Memory B cell (primary cell): ENCODE measurements around the gene CTXN3.

Source experiments
- ATAC-seq: fragments of 150-1000 bp; cut with Tn5 transposase; 2 replicates; pipeline ENCODE4 v1.10.0; 2021; ENCODE audit warnings: low read depth, mild to moderate bottlenecking, moderate library complexity
- DNase-seq, 2 donors: peaks; one replicate each; pipeline ENCODE4 v3.0.0; 2022; ENCODE audit warnings: low spot score in 2 of 2
- H3K27ac Mint-ChIP-seq: one replicate; pipeline ENCODE4 v1.8.0; 2022; ENCODE audit warnings: mild to moderate bottlenecking, moderate library complexity, mixed read lengths
- H3K27me3 Mint-ChIP-seq: one replicate; pipeline ENCODE4 v1.8.0; 2022; ENCODE audit warnings: mixed read lengths
- H3K36me3 Mint-ChIP-seq: one replicate; pipeline ENCODE4 v1.8.0; 2022; ENCODE audit warnings: mild to moderate bottlenecking, mixed read lengths
- H3K4me1 Mint-ChIP-seq: one replicate; pipeline ENCODE4 v1.8.0; 2022; ENCODE audit warnings: mixed read lengths
- H3K4me3 Mint-ChIP-seq: one replicate; pipeline ENCODE4 v1.8.0; 2022; ENCODE audit warnings: mild to moderate bottlenecking, moderate library complexity, mixed read lengths
- H3K9me3 Mint-ChIP-seq: one replicate; pipeline ENCODE4 v1.8.0; 2022; ENCODE audit warnings: mixed read lengths

CTXN3 gene

GRCh38 chr5:127697894-127698600, 49.2 kb downstream of the CTXN3 start:
- no peak for DNase-seq
- Mint-ChIP-seq H3K36me3 (no peaks in the 10 kb centered on the region), H3K4me3 (no peak overlapping the region), H3K4me1 (no peaks in the 10 kb centered on the region), H3K9me3 (no peaks in the 10 kb centered on the region), H3K27ac (no peak overlapping the region), H3K27me3 (peaks cover 2% of the 10 kb centered on the region)
- ATAC-seq, result no peak

DNA sequence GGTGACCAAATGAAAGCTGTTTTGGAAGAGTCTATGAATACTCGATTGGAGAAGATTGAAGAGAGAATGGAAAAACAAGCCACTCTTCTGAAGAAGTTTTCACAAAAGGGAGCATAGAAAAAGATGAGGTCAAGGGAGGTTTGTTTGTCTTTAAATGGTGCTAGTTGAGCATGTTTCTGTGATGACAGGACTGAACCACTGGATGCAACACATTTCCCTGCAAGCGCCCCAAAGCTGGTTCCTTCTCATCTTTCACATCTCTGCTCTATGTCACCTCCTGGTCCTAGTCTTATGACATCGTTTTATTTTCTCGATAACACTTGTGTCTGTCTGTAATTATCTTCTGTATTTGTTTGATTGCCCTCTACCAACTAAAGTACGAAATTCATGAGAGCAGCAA, 50.5 kb downstream of the CTXN3 start:
- Mint-ChIP-seq H3K4me1 (no peaks in the 10 kb centered on the region), H3K27ac (no peak overlapping the region), H3K27me3 (peaks cover 2% of the 10 kb centered on the region), H3K9me3 (no peaks in the 10 kb centered on the region), H3K4me3 (no peak overlapping the region), H3K36me3 (no peaks in the 10 kb centered on the region)
- no peak for ATAC-seq
- no peak for DNase-seq

DNA sequence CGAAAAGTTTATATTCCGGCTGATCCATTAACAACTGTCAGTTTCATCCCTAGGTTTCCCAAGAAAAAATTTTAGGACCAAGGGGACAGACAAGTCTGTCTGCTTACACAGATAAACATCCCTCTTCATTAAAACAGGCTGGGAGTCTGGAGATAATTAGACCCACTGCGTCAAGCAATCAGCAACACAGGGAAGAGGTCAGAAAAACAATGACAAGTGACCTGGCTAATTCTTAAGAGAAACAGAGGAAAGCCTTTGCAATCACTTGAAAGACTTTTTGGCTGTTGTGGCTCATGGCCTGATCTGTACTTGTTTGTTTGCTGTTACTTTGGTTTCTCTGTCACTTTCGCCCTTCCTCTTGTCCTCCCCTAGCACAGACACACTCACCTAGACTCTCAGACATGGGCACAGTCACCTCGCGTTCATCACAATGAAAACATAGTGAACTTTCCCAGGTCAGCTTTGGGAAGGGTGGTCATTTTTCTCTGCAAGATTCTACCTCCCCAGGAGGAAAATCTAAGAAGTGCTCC, 51.4 kb downstream of the CTXN3 start:
- Mint-ChIP-seq H3K4me1 (no peaks in the 10 kb centered on the region), H3K27ac (no peak overlapping the region), H3K4me3 (no peak overlapping the region), H3K9me3 (no peaks in the 10 kb centered on the region), H3K27me3 (peaks cover 2% of the 10 kb centered on the region), H3K36me3 (no peaks in the 10 kb centered on the region)
- DNase-seq (no peak), ATAC-seq (no peak)

- Mint-ChIP-seq H3K27ac (no peak overlapping the region), H3K27me3 (peaks cover 3% of the 10 kb centered on the region), H3K9me3 (no peaks in the 10 kb centered on the region), H3K36me3 (no peaks in the 10 kb centered on the region), H3K4me3 (no peak overlapping the region), H3K4me1 (no peaks in the 10 kb centered on the region)
- ATAC-seq (no peak), DNase-seq (no peak)
Measured at GRCh38 chr5:127702434-127702833, 53.6 kb downstream of the CTXN3 start.

GRCh38 chr5:127702926-127703561, 54.2 kb downstream of the CTXN3 start, which contains the start of gene CCDC192:
CCDC192 (plus strand) TSS chr5:127703391; CDS start chr5:127703446, 55 bp downstream.
- no peaks in the 10 kb centered on the region for H3K4me1 Mint-ChIP-seq
- DNase-seq (no peak), ATAC-seq (no peak)
- no peak within 1 kb of the TSS for H3K27ac Mint-ChIP-seq
- H3K36me3 Mint-ChIP-seq, result no peaks in the 10 kb centered on the region
- peaks cover 3% of the 10 kb centered on the region for H3K27me3 Mint-ChIP-seq
- H3K9me3 Mint-ChIP-seq, result no peaks in the 10 kb centered on the region
- no peak within 1 kb of the TSS for H3K4me3 Mint-ChIP-seq

- no peak for ATAC-seq
- peaks cover 1% of the 10 kb centered on the region for H3K27me3 Mint-ChIP-seq
- H3K9me3 Mint-ChIP-seq, result no peaks in the 10 kb centered on the region
- no peaks in the 10 kb centered on the region for H3K4me1 Mint-ChIP-seq
- no peak overlapping the region for H3K27ac Mint-ChIP-seq
- H3K36me3 Mint-ChIP-seq, result no peaks in the 10 kb centered on the region
- no peak overlapping the region for H3K4me3 Mint-ChIP-seq
- DNase-seq, result no peak
Measured at GRCh38 chr5:127705120-127705892, 56.4 kb downstream of the CTXN3 start.

- H3K36me3 Mint-ChIP-seq, result no peaks in the 10 kb centered on the region
- no peak overlapping the region for H3K4me3 Mint-ChIP-seq
- H3K27me3 Mint-ChIP-seq, result peaks cover 1% of the 10 kb centered on the region
- no peaks in the 10 kb centered on the region for H3K9me3 Mint-ChIP-seq
- DNase-seq, result no peak
- H3K4me1 Mint-ChIP-seq, result no peaks in the 10 kb centered on the region
- ATAC-seq, result no peak
- no peak overlapping the region for H3K27ac Mint-ChIP-seq
Measured at GRCh38 chr5:127706691-127707090, 57.8 kb downstream of the CTXN3 start.

GRCh38 chr5:127707209-127707608, 58.3 kb downstream of the CTXN3 start:
- no peak for ATAC-seq
- H3K4me1 Mint-ChIP-seq, result no peaks in the 10 kb centered on the region
- DNase-seq, result no peak
- no peak overlapping the region for H3K27ac Mint-ChIP-seq
- H3K9me3 Mint-ChIP-seq, result no peaks in the 10 kb centered on the region
- H3K36me3 Mint-ChIP-seq, result no peaks in the 10 kb centered on the region
- no peak overlapping the region for H3K4me3 Mint-ChIP-seq
- peaks cover 1% of the 10 kb centered on the region for H3K27me3 Mint-ChIP-seq
